ENCODE results near the gene BCL6B.

BCL6B gene

DNA sequence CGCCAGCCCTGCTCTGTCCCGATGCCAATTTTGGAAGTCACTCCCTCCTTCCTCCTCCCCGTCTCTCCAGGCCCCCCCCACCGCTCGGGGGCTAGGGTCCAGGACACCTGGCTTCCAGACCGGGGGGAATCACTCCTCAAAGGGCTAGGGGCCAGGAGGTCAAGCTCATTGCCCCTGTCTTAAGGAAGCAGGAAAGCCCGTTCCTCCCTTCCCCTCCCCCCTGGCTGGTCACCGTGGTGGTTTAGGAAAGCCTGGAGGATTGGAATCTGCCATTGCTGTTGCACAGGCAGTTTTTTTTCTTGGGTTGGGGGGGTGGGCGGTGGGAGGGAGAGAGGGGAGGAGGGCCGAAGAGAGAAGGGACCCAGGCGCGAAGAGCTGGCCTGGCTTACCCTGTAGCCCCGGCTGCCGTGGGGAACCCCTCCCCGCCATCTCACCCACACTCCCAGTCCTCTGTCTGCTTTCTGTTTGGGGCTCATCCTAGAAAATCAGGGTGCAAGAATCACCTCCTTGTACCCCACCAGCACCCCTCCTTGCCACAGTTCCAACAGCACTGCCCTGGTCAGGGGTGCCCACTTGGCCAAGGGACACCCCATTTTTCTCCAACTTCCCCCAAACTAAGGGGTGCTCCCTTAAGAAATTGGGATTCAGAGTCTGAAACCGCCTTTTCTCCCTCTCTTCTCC is 2.9 kb upstream of the BCL6B start:
- Histone ChIP-seq H3K9me3 (ENCODE audit: low read length) (no peaks in the 10 kb centered on the region), H3K4me3 (ENCODE audit: low read depth, low read length, poor library complexity, severe bottlenecking) (no peak overlapping the region), H3K36me3 (ENCODE audit: insufficient read depth, low read length) (peaks cover 5% of the 10 kb centered on the region; the same call in 1 of the 2 replicates), H3K9me2 (ENCODE audit: low read depth, low read length) (no peaks in the 10 kb centered on the region), H3K27me3 (ENCODE audit: insufficient read depth, low read length) (no peaks in the 10 kb centered on the region), H4K20me1 (ENCODE audit: insufficient read depth, low read length) (no peaks in the 10 kb centered on the region), H3K4me1 (ENCODE audit: insufficient read depth, low read length, severe bottlenecking) (peaks cover 22% of the 10 kb centered on the region), H3K79me2 (ENCODE audit: insufficient read depth, low read length) (no peaks in the 10 kb centered on the region), H3K9ac (ENCODE audit: low read length) (no peak overlapping the region), H2AFZ (ENCODE audit: low read length) (no peak overlapping the region), H3K27ac (ENCODE audit: low read depth, low read length, poor library complexity, severe bottlenecking) (no peak overlapping the region), H3K4me2 (ENCODE audit: low read length) (no peak overlapping the region), H3F3A (ENCODE audit: insufficient read depth, low read length) (no peaks in the 10 kb centered on the region)
- TF ChIP-seq, protein P1, sequence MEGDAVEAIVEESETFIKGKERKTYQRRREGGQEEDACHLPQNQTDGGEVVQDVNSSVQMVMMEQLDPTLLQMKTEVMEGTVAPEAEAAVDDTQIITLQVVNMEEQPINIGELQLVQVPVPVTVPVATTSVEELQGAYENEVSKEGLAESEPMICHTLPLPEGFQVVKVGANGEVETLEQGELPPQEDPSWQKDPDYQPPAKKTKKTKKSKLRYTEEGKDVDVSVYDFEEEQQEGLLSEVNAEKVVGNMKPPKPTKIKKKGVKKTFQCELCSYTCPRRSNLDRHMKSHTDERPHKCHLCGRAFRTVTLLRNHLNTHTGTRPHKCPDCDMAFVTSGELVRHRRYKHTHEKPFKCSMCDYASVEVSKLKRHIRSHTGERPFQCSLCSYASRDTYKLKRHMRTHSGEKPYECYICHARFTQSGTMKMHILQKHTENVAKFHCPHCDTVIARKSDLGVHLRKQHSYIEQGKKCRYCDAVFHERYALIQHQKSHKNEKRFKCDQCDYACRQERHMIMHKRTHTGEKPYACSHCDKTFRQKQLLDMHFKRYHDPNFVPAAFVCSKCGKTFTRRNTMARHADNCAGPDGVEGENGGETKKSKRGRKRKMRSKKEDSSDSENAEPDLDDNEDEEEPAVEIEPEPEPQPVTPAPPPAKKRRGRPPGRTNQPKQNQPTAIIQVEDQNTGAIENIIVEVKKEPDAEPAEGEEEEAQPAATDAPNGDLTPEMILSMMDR (IDR thresholded peaks at IDR 0.05; ENCODE audit: low read length) = no peak
- TF ChIP-seq EZH2 (IDR thresholded peaks at IDR 0.05; ENCODE audit: borderline replicate concordance, low read length) = no peak

DNA sequence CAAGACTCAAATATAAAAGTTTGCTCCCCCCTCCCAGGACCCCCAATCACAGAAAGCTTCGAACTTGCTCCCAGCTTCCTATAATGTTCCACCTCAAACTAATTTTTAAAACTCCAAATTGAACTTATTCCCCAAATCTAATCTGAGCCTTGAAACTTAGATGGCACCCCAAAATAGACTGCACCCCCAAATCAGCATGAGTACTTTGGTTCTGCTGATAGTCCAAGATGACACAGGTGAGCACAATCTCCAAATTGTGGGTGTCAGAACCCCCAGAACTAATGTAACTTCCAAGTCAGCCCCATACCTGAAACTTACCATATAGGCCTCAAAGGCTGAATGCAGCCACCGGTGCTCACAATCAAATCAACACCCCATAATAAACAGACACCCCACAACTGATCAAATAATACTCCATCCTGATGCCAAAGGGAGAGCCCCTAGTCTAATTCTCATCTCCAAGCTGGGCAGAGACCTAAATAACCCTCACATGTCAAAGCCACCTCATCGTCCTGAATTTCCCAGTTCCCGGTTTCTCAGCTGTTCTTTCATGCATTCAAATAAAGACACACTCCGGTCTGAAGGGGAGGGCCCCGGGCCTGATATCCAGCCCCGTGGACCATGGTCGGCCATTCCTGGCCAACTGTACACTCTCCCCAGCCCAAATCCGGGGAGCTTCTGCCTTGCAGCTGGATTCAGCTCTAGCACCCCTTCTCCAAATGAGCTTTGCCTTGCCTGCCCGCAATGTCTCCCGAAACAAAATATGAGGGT is 1.8 kb upstream of the BCL6B start:
- TF ChIP-seq, protein P1 (IDR thresholded peaks at IDR 0.05; ENCODE audit: low read length) = no peak
- no peak for TF ChIP-seq EZH2 (IDR thresholded peaks at IDR 0.05; ENCODE audit: borderline replicate concordance, low read length)
- no peaks in the 10 kb centered on the region for H3K27me3 ChIP-seq (ENCODE audit: insufficient read depth, low read length)
- H4K20me1 ChIP-seq (ENCODE audit: insufficient read depth, low read length) = no peaks in the 10 kb centered on the region
- H3K9ac ChIP-seq (ENCODE audit: low read length) = no peak overlapping the region
- H3K9me2 ChIP-seq (ENCODE audit: low read depth, low read length) = no peaks in the 10 kb centered on the region
- no peak overlapping the region for H2AFZ ChIP-seq (ENCODE audit: low read length)
- H3K4me2 ChIP-seq (ENCODE audit: low read length) = no peak overlapping the region
- H3K36me3 ChIP-seq (ENCODE audit: insufficient read depth, low read length) = peaks cover 5% of the 10 kb centered on the region; the same call in 1 of the 2 replicates
- H3F3A ChIP-seq (ENCODE audit: insufficient read depth, low read length) = no peaks in the 10 kb centered on the region
- H3K27ac ChIP-seq (ENCODE audit: low read depth, low read length, poor library complexity, severe bottlenecking) = no peak overlapping the region
- H3K4me3 ChIP-seq (ENCODE audit: low read depth, low read length, poor library complexity, severe bottlenecking) = no peak overlapping the region
- H3K4me1 ChIP-seq (ENCODE audit: insufficient read depth, low read length, severe bottlenecking) = peaks cover 14% of the 10 kb centered on the region
- H3K9me3 ChIP-seq (ENCODE audit: low read length) = no peaks in the 10 kb centered on the region
- no peaks in the 10 kb centered on the region for H3K79me2 ChIP-seq (ENCODE audit: insufficient read depth, low read length)

DNA sequence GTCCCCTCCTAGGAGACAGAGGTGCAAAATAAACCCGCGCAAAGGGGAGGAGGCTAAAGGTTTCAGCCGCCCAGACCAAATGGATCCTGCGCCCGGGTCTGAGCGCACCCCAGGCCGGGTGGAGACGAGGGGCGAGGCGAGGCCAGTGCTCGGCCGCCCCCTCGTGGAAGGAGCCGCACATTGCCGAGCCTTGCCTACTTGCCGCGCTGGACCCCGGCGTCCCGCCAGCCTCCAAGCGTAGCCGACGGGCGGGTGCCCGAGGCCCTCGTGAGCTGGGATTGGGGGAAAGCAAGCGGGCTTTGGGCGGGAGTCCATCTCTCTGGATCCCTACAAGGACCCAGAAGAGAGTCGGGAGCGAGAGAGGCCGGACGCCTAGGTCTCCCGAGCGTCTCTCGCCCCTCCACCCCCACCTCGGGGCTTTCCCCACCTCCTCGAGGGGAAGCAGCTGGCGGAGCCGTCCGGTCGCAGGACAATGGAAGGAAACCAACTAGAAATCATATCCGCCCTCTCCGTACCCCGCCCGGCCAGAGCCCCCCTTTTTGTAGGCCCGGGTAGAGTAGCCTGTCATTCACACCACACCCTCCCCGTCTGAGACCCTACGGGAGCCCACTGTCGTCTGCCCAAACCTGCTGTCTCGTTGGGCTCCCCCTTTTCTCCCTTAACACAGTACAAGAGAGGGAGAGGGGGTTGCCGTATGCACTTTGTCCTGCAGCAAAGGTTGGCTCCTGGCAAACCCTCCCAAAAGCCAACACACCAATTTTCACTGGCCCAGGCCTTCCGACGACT is 664 bp upstream of the BCL6B start:
- Histone ChIP-seq H3K79me2 (ENCODE audit: insufficient read depth, low read length) (no peaks in the 10 kb centered on the region), H3F3A (ENCODE audit: insufficient read depth, low read length) (no peaks in the 10 kb centered on the region), H3K27me3 (ENCODE audit: insufficient read depth, low read length) (no peaks in the 10 kb centered on the region), H3K9me3 (ENCODE audit: low read length) (no peaks in the 10 kb centered on the region), H2AFZ (ENCODE audit: low read length) (no peak overlapping the region), H3K4me3 (ENCODE audit: low read depth, low read length, poor library complexity, severe bottlenecking) (peak overlapping the region; percentile 43), H3K4me2 (ENCODE audit: low read length) (peak overlapping the region; percentile 47), H3K4me1 (ENCODE audit: insufficient read depth, low read length, severe bottlenecking) (peaks cover 14% of the 10 kb centered on the region), H4K20me1 (ENCODE audit: insufficient read depth, low read length) (no peaks in the 10 kb centered on the region), H3K36me3 (ENCODE audit: insufficient read depth, low read length) (no peaks in the 10 kb centered on the region), H3K9ac (ENCODE audit: low read length) (peak overlapping the region; percentile 32; the same call in 1 of the 2 replicates), H3K9me2 (ENCODE audit: low read depth, low read length) (no peaks in the 10 kb centered on the region), H3K27ac (ENCODE audit: low read depth, low read length, poor library complexity, severe bottlenecking) (no peak overlapping the region)
- TF ChIP-seq, protein P1 (IDR thresholded peaks at IDR 0.05; ENCODE audit: low read length) = peak; percentile 83
- no peak for TF ChIP-seq EZH2 (IDR thresholded peaks at IDR 0.05; ENCODE audit: borderline replicate concordance, low read length)

All from OCI-LY1 (cell line).